Transverse colon (tissue), 4 donors: ENCODE measurements around the gene N4BP2L2. TPM values are rescaled to one million over a fixed set of nuclear protein-coding genes. Genes with fewer than 3 reads are reported as not detected.

Source experiments
- DNase-seq: peaks from one replicate; pipeline ENCODE4 v3.0.0-alpha.2; 2019
- H3K27ac ChIP-seq, 4 donors: fragments of 200-600 bp; sonication (generic); 2 replicates each; pipeline ENCODE4 v1.5.1; 2016 to 2018; ENCODE audit warnings: inconsistent platforms in 4 of 4
- H3K27me3 ChIP-seq: fragments of 200-600 bp; sonication (generic); 2 replicates; pipeline ENCODE4 v1.5.1; 2017; ENCODE audit warnings: inconsistent platforms
- H3K36me3 ChIP-seq, 4 donors: fragments of 200-600 bp; sonication (generic); 2 replicates each; pipeline ENCODE4 v1.5.1; 2017 to 2019; ENCODE audit warnings: inconsistent platforms in 4 of 4
- H3K4me1 ChIP-seq, 4 donors: fragments of 200-600 bp; sonication (generic); 2 replicates each; pipeline ENCODE4 v1.5.1; 2017 to 2020; ENCODE audit warnings: inconsistent platforms in 4 of 4
- H3K4me3 ChIP-seq, 4 donors: fragments of 200-600 bp; sonication (generic); 1 replicate in 1 of 4; 2 replicates in 3 of 4; pipeline versions ENCODE4 v1.5.1 to v1.6.1; 2017 to 2019; ENCODE audit warnings: inconsistent platforms in 4 of 4
- H3K9me3 ChIP-seq, 2 donors: fragments of 200-600 bp; sonication (generic); 2 replicates each; pipeline ENCODE4 v1.5.1; 2017 to 2019; ENCODE audit warnings: inconsistent platforms in 2 of 2
- EP300 ChIP-seq: sonication (generic); formaldehyde crosslinking; IDR thresholded peaks from one replicate; pipeline ENCODE4 v1.6.1; 2017; ENCODE audit warnings: antibody characterized with exemption, low read depth
- POLR2A ChIP-seq: fragments of 450-650 bp; IDR thresholded peaks from one replicate; pipeline ENCODE4 v1.6.1; 2016; ENCODE audit warnings: antibody characterized with exemption, mild to moderate bottlenecking, moderate library complexity
- POLR2AphosphoS5 ChIP-seq, 3 donors: sonication (generic); formaldehyde crosslinking; IDR thresholded peaks; one replicate each; pipeline ENCODE4 v1.6.1; 2016; ENCODE audit warnings: antibody characterized with exemption in 3 of 3
- WGBS, 2 donors: methylation state at CpG; one replicate each; pipeline ENCODE4 v1.1.5; 2018; ENCODE audit warnings: low coverage in 1 of 2; 5-methylcytosine and 5-hydroxymethylcytosine counted together
- in situ Hi-C, 4 donors: fragments of 200-750 bp; cut with MboI; loops; one replicate each; pipeline versions ENCODE4 v1.15.0 to v1.15.1; 2017; ENCODE audit warnings: low sequenced_read_pairs in 3 of 4, low pct_ligation_motif_present in 1 of 4, low pct_unique_long_range_greater_than_20kb in 1 of 4
- intact Hi-C: fragments of 100-400 bp; cut with DNase I; formaldehyde crosslinking; loops from one replicate; pipeline ENCODE4 v1.15.1; 2023; ENCODE audit warnings: low total_unique reads
- total RNA-seq, 4 donors: library from RNA; depleted of rRNA; stranded (reverse); fragments of >200 nt; gene quantifications; one replicate each; pipeline ENCODE4 v1.1.0, GENCODE V29; 2016
- TF ChIP-seq, protein P1 (sequence below), 5 experiments: fragments of 200-600 bp in 3 of 5; fragments of 450-650 bp in 2 of 5; sonication (generic) in 3 of 5; IDR thresholded peaks; 1 replicate in 2 of 5; 2 replicates in 3 of 5; pipeline ENCODE4 v1.5.1; 2016 to 2017; ENCODE audit warnings: antibody characterized with exemption in 5 of 5, inconsistent platforms in 3 of 5, mild to moderate bottlenecking in 2 of 5, moderate library complexity in 1 of 5

Gene N4BP2L2
- total RNA-seq, 4 donors from 2014 or later: 64.0 to 231 (median 123) TPM

DNA sequence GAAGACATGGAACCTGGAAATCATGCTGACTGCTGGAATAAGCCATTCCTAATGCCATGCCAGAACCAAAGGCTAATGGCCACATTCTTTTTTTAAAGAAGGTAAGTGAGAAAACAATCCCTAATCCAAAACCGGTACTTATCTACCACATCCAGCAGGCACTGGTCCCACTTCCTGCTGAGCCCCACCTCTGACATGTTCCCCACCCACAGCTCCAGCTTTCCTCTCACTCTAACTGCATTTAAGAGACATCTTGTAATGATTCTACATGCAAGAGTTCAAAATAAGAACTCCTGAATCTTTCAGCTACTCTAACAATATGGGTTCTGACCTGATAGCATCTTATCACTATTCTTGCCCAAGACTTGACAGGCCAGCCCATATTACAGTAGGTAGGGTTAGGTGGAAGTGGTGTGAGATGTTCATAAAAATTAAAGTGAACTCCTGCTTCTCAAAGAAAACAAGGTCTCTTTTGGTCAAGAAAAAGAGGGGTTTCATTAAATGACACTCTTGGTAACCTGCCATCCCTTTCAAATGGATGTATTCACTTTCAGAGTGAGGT lies 41.9 kb downstream of the N4BP2L2 start:
- H3K27me3 ChIP-seq: no peaks in the 10 kb centered on the region
- intact Hi-C loops (no loop called here), in situ Hi-C loops (no loop called here)
- 41 to 60% methylated on average over 1 of the region's 1 CpG for WGBS, 2 donors
- DNase-seq: no peak
- no peaks in the 10 kb centered on the region for H3K4me1 ChIP-seq
- H3K4me3 ChIP-seq: no peak overlapping the region
- H3K36me3 ChIP-seq: no peaks in the 10 kb centered on the region
- TF ChIP-seq POLR2A: no peak
- TF ChIP-seq, protein P1, sequence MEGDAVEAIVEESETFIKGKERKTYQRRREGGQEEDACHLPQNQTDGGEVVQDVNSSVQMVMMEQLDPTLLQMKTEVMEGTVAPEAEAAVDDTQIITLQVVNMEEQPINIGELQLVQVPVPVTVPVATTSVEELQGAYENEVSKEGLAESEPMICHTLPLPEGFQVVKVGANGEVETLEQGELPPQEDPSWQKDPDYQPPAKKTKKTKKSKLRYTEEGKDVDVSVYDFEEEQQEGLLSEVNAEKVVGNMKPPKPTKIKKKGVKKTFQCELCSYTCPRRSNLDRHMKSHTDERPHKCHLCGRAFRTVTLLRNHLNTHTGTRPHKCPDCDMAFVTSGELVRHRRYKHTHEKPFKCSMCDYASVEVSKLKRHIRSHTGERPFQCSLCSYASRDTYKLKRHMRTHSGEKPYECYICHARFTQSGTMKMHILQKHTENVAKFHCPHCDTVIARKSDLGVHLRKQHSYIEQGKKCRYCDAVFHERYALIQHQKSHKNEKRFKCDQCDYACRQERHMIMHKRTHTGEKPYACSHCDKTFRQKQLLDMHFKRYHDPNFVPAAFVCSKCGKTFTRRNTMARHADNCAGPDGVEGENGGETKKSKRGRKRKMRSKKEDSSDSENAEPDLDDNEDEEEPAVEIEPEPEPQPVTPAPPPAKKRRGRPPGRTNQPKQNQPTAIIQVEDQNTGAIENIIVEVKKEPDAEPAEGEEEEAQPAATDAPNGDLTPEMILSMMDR (IDR thresholded peaks at IDR 0.05): no peak
- no peak for TF ChIP-seq POLR2AphosphoS5 (IDR thresholded peaks at IDR 0.05)
- H3K27ac ChIP-seq: no peak overlapping the region
- H3K9me3 ChIP-seq: no peaks in the 10 kb centered on the region

DNA sequence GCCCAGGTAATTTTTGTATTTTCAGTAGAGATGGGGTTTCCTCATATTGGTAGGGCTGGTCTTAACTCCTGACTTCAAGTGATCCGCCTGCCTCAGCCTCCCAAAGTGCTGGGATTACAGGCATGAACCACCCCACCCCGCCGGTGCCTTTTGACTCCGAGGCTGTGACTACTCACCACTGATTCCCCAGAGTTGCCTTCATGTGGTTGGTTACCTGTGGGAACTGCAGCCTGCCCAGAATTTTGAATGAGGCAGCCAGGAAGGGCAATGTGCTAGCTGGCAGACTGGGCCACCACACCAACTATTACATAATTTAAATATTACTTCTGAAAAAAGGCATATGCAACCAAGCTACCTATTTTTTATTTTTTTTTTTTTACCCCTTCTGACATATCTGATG lies 42.8 kb downstream of the N4BP2L2 start:
- H3K36me3 ChIP-seq: no peaks in the 10 kb centered on the region
- no peaks in the 10 kb centered on the region for H3K9me3 ChIP-seq
- no peaks in the 10 kb centered on the region for H3K27me3 ChIP-seq
- no peak overlapping the region for H3K27ac ChIP-seq
- intact Hi-C loops: no loop called here
- no peak overlapping the region for H3K4me3 ChIP-seq
- TF ChIP-seq POLR2AphosphoS5 (IDR thresholded peaks at IDR 0.05) (no peak), POLR2A (no peak), EP300 (no peak)
- TF ChIP-seq, protein P1 (IDR thresholded peaks at IDR 0.05): no peak
- WGBS, 2 donors: 98 to 100% methylated on average over 1 to 4 of the region's 4 CpGs
- no peaks in the 10 kb centered on the region for H3K4me1 ChIP-seq
- no peak for DNase-seq
- in situ Hi-C loops: no loop called here

DNA sequence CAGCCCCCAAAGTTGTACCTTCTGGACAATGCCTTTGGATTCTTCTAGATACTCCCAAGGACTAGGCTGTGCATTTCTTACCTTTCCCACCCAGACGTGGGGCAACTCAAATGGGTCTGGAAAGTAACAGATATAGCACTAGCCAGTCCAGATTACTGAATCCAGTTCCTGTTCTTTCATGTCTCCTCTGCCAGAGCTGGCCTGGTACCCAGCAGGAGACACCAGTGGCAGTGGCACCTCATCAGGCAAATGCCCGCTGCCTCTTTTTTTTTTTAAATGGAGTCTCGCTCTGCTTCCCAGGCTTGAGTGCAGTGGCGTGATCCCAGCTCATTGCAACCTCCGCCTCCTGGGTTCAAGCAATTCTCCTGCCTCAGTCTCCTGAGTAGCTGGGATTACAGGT lies 43.2 kb downstream of the N4BP2L2 start:
- Histone ChIP-seq H3K27ac (no peak overlapping the region), H3K4me3 (no peak overlapping the region), H3K36me3 (no peaks in the 10 kb centered on the region), H3K4me1 (no peaks in the 10 kb centered on the region), H3K9me3 (no peaks in the 10 kb centered on the region), H3K27me3 (no peaks in the 10 kb centered on the region)
- in situ Hi-C loops: no loop called here
- TF ChIP-seq EP300: no peak
- TF ChIP-seq, protein P1 (IDR thresholded peaks at IDR 0.05): no peak
- no peak for TF ChIP-seq POLR2A
- no peak for TF ChIP-seq POLR2AphosphoS5 (IDR thresholded peaks at IDR 0.05)
- 50 to 88% methylated on average over 1 to 5 of the region's 5 CpGs for WGBS, 2 donors
- intact Hi-C loops: no loop called here
- DNase-seq: no peak

DNA sequence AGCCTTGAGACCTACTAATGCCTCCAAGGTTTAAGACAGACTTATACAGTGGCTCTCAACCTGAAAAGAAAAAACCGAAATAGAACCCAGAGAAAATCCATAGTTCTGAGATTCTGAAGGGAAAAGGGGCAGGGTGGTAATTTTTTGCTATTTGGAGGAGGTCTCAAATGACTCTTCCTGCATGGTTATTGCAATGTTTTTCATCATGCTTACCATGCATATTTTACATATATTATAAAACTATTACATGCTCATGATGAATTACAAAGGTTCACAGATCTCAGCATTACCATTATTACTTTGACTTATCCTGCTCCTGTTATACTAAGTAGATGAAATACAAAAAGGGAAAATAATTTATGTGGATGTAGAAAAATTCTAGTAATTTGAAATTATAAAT lies 47.6 kb downstream of the N4BP2L2 start:
- Histone ChIP-seq H3K27me3 (no peaks in the 10 kb centered on the region), H3K27ac (no peak overlapping the region), H3K36me3 (no peaks in the 10 kb centered on the region), H3K4me1 (no peaks in the 10 kb centered on the region), H3K9me3 (no peaks in the 10 kb centered on the region), H3K4me3 (no peak overlapping the region)
- intact Hi-C loops (no loop called here), in situ Hi-C loops (no loop called here)
- no peak for DNase-seq
- WGBS, 2 donors: 85 to 95% methylated on average over 1 of the region's 1 CpG
- no peak for TF ChIP-seq POLR2A
- TF ChIP-seq POLR2AphosphoS5 (IDR thresholded peaks at IDR 0.05): no peak
- TF ChIP-seq, protein P1 (IDR thresholded peaks at IDR 0.05): no peak
- TF ChIP-seq EP300: no peak
